ENCODE results near the gene CATSPERD.
"Not testable (repeated sequence)": the region's sequence is repeated elsewhere in the genome, so short reads cannot be mapped to it uniquely, and the experiment has no call there.

Gene CATSPERD

GRCh38 chr19:5742051-5742450 lies 21.6 kb downstream of the CATSPERD start:
- DNase-seq (ENCODE audit: low spot score): no peak

GRCh38 chr19:5743630-5744029 lies 23.2 kb downstream of the CATSPERD start:
- no peak for DNase-seq (ENCODE audit: low spot score)

GRCh38 chr19:5744999-5745398 lies 24.6 kb downstream of the CATSPERD start:
- DNase-seq (ENCODE audit: low spot score): not testable (repeated sequence)

- not testable (repeated sequence) for DNase-seq (ENCODE audit: low spot score)
These were observed 28.5 kb downstream of the CATSPERD start for GRCh38 chr19:5748920-5749319.

GRCh38 chr19:5749505-5749904 lies 29.1 kb downstream of the CATSPERD start:
- DNase-seq (ENCODE audit: low spot score): no peak

- DNase-seq (ENCODE audit: low spot score): no peak
These were observed 31.3 kb downstream of the CATSPERD start for GRCh38 chr19:5751709-5752108.

GRCh38 chr19:5753743-5754142 lies 33.3 kb downstream of the CATSPERD start:
- DNase-seq (ENCODE audit: low spot score): no peak

GRCh38 chr19:5762608-5763217 lies 42.3 kb downstream of the CATSPERD start:
- DNase-seq (ENCODE audit: low spot score): no peak

- DNase-seq (ENCODE audit: low spot score): no peak
These were observed 44.8 kb downstream of the CATSPERD start for GRCh38 chr19:5765220-5765619.

GRCh38 chr19:5767949-5768348 lies 47.5 kb downstream of the CATSPERD start:
- no peak for DNase-seq (ENCODE audit: low spot score)

GRCh38 chr19:5772416-5772815 lies 52.0 kb downstream of the CATSPERD start:
- DNase-seq (ENCODE audit: low spot score): no peak

GRCh38 chr19:5773276-5773675 lies 52.8 kb downstream of the CATSPERD start:
- DNase-seq (ENCODE audit: low spot score): no peak

GRCh38 chr19:5774921-5775320 lies 54.5 kb downstream of the CATSPERD start:
- DNase-seq (ENCODE audit: low spot score): no peak

- DNase-seq (ENCODE audit: low spot score): no peak
These were observed 55.4 kb downstream of the CATSPERD start for GRCh38 chr19:5775668-5776309.

GRCh38 chr19:5778402-5778801 lies 58.0 kb downstream of the CATSPERD start:
- DNase-seq (ENCODE audit: low spot score): no peak

GRCh38 chr19:5780916-5781315 lies 60.5 kb downstream of the CATSPERD start:
- not testable (repeated sequence) for DNase-seq (ENCODE audit: low spot score)

GRCh38 chr19:5782322-5782721 lies 61.9 kb downstream of the CATSPERD start:
- no peak for DNase-seq (ENCODE audit: low spot score)

- no peak for DNase-seq (ENCODE audit: low spot score)
These were observed 62.8 kb downstream of the CATSPERD start for GRCh38 chr19:5782945-5783919.

- DNase-seq (ENCODE audit: low spot score): no peak
These were observed 64.2 kb downstream of the CATSPERD start, which contains the start of gene PRR22 for GRCh38 chr19:5784581-5785147. TSS of gene PRR22 (minus strand) at chr19:5784746. CDS start at chr19:5784660, 86 bp downstream.

- no peak for DNase-seq (ENCODE audit: low spot score)
These were observed 65.0 kb downstream of the CATSPERD start for GRCh38 chr19:5785423-5785822.

- DNase-seq (ENCODE audit: low spot score): no peak
These were observed 66.4 kb downstream of the CATSPERD start for GRCh38 chr19:5786593-5787408.

Measured in CD4-positive, alpha-beta T cell treated with Interleukin-15 for 4 hours (primary cell).